Omental fat pad (tissue), 4 donors: ENCODE results near the gene PPP1R17. TPM values are rescaled to one million over a fixed set of nuclear protein-coding genes. Genes with fewer than 3 reads are reported as not detected.

ENCODE experiments used
- ATAC-seq: fragments of 150-250 bp; one replicate; pipeline ENCODE4 v1.9.1; 2016; ENCODE audit warnings: mild to moderate bottlenecking, moderate library complexity; ENCODE audit not compliant: low FRiP score
- DNase-seq: peaks from one replicate; pipeline ENCODE4 v3.0.0-alpha.2; 2019; ENCODE audit warnings: low spot score
- CTCF ChIP-seq, 3 donors: fragments of 450-650 bp; IDR thresholded peaks; one replicate each; pipeline ENCODE4 v1.5.1; 2016 to 2017; ENCODE audit warnings: antibody characterized with exemption in 3 of 3, mild to moderate bottlenecking in 3 of 3, moderate library complexity in 2 of 3
- total RNA-seq, 4 donors: library from RNA; depleted of rRNA; stranded (reverse); fragments of >200 nt; gene quantifications; one replicate each; pipeline ENCODE4 v1.1.0, GENCODE V29; 2016

PPP1R17 gene
- total RNA-seq, 4 donors from 2014 or later: not detected

GRCh38 chr7:31720366-31720765 lies 33.4 kb downstream of the PPP1R17 start:
- ATAC-seq (no peak), DNase-seq (no peak)
- TF ChIP-seq CTCF (IDR thresholded peaks at IDR 0.05): no peak

GRCh38 chr7:31724696-31725095 lies 37.7 kb downstream of the PPP1R17 start:
- TF ChIP-seq CTCF (IDR thresholded peaks at IDR 0.05): no peak
- DNase-seq: no peak

DNA sequence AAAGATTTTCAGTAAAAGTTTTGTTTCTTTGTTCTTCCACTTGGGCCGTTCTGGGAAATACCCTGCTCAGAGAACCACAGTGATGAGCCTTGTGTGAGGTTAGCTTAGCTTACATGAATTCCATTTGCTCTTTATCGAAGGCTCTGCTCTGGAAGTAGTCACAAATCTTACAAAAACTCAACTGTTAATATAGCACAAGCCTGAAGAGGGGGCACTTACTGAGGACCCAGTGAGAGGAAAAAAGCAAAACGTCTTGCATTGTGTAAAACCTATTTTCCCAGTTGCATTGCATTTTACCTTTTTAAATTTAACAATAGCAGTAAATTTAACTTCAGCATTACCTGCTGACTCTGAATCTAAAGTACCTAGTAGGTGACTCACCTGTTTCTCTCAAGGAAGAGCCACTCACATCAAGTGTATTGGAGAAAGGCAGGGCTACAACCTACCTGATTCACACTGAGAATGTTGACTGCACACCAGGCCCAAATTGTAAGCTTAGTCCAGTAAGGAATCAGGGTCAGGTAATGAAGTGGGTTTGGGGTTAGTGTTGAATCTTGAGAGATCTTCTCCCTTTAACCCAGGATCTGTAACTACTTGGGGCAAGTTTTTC lies 42.3 kb downstream of the PPP1R17 start:
- no peak for DNase-seq
- no peak for TF ChIP-seq CTCF (IDR thresholded peaks at IDR 0.05)
- no peak for ATAC-seq

More at GRCh38 chr7:31724696-31725095, 37.7 kb downstream of the PPP1R17 start:
- ATAC-seq: no peak

- DNase-seq: no peak
- ATAC-seq: no peak
- TF ChIP-seq CTCF (IDR thresholded peaks at IDR 0.05): no peak
Measured at GRCh38 chr7:31734456-31734855, 47.4 kb downstream of the PPP1R17 start.

GRCh38 chr7:31735991-31736982 lies 49.3 kb downstream of the PPP1R17 start:
- peak in 1 of 3 donors; percentile 5 for TF ChIP-seq CTCF (IDR thresholded peaks at IDR 0.05)
- DNase-seq: peak; percentile 25
- peak; percentile 44 for ATAC-seq

- TF ChIP-seq CTCF (IDR thresholded peaks at IDR 0.05): no peak
- ATAC-seq (no peak), DNase-seq (no peak)
Measured at GRCh38 chr7:31741852-31742251, 54.8 kb downstream of the PPP1R17 start.
